Activated gamma-delta T cell treated with anti-CD3 and anti-CD28 coated beads, Interleukin-2, amount 50 U/mL, for 16 hours (primary cell): ENCODE measurements around the gene MIX23.
"Not testable (repeated sequence)": the region's sequence is repeated elsewhere in the genome, so short reads cannot be mapped to it uniquely, and the experiment has no call there.

Experiments used
- DNase-seq: peaks from one replicate; pipeline ENCODE4 v3.0.0-alpha.2; 2020; ENCODE audit warnings: low read depth

Gene MIX23

DNA sequence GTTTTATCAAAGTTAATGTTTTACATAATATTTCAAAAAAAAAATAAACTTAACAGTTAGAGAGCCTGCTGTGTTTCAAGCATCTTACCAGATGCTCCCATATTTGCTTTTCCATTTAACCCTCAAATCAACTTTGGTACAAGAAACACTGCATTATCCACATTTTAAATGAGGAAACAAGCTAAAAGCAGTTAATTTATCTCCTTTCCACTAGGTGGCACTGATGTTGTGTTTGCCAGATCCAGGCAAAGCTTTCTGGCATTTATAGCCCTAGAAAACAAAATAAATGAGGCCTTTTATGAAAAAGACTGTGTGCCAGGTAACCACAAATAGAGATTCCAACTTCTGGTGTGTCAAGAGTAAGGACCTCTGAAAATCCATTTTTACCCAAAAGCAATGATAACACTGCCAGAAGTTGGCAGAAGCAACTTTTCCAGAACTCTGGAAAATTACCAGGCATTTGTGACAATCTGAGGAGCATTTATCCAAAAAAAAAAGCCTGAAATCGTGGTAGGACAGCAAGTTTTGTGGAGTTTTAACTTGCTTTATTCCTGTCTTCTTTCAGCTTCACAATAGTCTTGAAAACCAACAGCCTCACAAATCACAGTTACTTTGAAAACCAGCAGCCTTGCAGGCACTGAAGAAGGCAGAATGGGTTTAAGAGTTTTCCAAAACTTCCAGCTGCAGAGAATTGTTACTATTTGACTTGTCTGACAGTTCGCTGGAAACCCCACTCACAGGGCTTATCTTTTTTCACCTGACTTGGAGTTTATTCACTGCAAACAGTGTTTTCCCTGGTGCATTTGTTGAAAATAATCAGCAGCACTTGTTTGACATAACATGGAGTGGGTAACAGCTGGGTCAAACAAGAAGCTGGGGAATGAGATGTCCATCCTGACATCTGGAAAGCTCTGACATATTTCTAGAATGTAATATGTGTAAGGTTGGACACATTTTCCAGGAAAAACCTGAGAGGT, 10.1 kb upstream of the MIX23 start:
- no peak for DNase-seq

- DNase-seq = no peak
Measured at GRCh38 chr3:122391681-122392446, 8.8 kb upstream of the MIX23 start.

DNA sequence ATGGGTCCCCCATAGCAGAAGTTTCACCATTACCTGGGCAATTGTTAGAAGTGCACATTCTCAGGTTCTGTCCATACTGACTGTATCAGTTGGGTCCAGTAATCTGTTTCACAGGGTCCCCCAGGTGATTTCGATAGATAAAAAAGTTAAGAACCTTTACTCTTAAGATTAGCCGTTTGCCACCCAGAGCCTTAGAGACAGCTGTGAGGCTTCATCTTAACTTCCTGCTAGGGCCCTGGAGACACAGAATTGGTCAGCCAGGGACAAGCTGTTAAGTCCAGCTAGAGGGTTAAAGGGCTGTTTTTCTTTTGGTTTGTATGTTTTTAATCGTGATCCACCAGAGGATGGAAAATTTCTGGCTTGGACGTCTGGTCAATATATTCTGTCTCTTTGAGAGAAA, 7.6 kb upstream of the MIX23 start:
- no peak for DNase-seq

- no peak for DNase-seq
Measured at GRCh38 chr3:122389892-122390291, 6.9 kb upstream of the MIX23 start.

DNA sequence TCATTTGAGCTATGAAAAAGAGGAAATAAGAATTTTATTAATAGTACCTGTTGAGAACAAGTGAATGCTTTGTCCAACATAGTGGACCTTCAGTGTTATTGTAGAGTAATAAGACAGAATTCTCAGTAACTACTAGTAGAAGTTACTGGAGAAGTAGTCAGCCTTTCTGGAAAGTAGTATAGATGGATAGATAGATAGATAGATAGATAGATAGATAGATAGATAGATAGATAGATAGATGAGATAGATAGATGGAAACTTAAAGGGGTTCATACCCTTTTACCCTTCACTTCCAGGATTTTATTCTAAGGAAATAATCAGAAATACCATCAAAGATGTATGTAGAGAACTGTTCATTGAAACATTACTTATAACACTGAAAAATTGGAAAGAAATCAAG, 6.2 kb upstream of the MIX23 start:
- no peak for DNase-seq

DNA sequence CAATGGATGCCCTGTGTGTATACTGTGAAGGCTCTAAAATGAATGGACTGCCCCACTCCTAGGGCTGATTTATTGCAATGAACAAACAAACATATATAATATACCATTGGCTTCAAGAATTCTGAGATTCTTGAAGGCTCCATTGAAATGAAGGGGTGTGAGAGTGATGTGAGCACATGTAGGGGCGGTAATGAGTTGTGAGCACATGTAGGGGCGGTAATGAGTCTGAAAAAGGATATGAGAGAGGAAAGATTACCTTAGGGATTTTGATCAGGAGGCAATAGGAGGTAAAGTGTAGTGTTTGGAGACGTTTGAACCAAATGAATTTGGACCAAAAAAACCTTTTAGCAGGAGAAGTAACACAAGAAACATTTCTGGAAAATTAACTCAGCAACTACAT, 4.7 kb upstream of the MIX23 start:
- DNase-seq = no peak

DNA sequence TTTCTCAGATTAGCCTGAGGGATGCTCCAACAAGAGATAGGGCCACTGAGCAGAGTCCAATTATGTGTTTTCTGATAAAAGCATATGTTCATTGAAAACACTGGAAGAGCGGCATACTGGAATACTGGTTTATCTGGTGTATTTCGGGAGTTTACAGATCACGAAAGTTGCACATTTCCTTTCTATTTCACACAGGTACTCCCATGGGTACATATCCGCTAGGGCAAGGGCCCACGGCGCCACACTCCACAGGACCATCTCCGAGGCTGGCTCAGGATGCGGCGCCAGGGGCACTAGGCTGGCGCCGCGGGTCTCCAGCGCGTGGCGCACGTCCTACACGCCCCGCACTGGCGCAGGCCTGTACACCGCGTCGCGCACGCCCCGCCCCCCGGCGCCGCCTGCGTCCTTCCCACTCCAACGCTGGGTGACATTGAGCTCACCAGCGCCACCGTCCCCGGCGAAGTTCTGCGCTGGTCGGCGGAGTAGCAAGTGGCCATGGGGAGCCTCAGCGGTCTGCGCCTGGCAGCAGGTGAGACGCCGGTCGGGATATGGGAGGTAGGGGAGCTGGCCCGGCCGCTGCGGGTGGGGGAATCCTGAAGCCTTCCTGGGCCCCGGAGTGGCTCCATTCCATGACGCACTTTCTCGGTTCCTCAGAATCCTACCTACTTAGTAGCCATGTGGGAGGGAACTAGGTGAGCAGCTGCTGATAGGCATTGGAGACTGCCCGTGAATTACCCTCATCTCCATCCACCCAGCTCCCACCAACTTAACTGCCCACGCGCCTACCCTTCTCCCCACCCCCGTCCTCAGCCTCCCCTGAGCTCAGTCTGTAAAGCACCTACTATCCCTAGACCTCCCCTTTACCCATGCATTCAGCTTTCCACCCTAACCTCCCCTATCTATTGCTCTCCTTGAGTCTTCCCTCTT, 1.0 kb upstream of the MIX23 start, which contains the start of gene FAM162A:
Gene FAM162A (plus strand): TSS at position 412 of the 927 bp plus-strand sequence. CDS start 84 bp downstream, at position 496.
- peak; percentile 92 for DNase-seq

GRCh38 chr3:122377975-122378374, 5.1 kb downstream of the MIX23 start:
- no peak for DNase-seq

DNA sequence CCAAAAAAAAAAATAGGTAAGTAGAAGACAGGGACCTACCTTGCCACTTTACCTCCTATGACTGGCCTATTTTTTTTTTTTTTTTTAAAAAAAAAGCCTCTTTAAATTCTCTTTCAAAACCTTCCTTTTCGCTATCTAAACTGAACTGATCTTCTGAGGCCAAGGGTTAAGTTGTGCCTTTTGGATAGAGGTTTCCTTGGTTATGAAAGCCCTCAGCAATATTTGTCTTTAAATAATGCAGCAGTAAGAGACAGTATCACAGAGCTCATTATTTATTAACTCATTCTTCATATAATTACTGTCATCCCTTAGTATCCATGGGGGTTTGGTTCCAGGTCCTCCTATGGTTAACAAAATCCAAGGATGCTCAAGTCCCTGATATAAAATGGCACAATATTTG, 9.0 kb downstream of the MIX23 start:
- DNase-seq = no peak

- no peak for DNase-seq
Measured at GRCh38 chr3:122366379-122366749, 16.7 kb downstream of the MIX23 start.

DNA sequence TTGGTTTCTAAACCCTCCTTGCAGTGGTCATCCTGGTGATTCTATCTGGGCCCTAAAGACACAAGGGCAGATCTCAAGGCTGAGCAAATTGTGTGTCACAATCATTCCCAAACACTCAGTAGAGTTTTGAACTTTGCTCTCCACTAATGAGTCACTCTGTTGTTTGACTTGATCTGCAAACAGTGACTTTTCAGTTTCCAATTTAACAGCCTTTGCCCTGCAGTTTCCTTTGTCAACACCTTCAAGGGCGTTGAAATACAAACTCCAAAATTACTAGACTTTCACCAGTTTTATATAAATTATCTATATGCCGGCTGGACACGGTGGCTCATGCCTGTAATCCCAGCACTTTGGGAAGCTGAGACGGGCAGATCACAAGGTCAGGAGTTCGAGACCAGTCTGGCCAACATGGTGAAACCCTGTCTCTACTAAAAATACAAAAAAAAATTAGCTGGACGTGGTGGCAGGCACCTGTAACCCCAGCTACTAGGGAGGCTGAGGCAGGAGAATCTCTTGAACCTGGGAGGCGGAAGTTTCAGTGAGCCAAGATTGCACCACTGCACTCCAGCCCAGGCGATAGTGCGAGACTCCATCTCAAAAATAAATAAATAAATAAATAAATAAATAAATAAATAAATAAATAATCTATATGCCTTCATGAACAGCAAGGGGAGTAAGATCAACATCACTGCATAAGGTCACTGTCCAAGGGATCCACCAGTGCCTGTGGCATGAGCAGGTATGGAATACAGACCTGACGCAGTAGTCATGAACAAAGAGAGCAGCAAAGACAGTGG, 17.3 kb downstream of the MIX23 start:
- not testable (repeated sequence) for DNase-seq

DNA sequence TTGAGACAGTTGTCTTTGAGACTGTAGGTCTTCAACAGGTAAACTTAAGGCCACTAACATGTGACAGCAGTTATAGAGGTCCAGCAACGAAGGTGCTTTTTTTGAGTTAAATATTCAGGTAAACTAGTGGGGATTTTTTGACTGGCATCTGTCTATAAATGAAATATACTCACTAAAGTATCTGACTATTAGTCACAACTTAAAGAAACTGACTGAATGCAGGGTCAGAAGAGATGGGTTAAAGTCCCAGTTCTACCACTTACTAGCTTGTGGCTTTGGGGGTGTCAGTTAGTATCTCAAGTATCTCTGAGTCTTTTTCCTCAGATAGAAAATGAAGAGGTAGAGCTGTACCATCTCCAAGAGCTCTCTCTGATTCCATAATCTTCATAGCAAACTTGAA, 18.0 kb downstream of the MIX23 start:
- DNase-seq = no peak

DNA sequence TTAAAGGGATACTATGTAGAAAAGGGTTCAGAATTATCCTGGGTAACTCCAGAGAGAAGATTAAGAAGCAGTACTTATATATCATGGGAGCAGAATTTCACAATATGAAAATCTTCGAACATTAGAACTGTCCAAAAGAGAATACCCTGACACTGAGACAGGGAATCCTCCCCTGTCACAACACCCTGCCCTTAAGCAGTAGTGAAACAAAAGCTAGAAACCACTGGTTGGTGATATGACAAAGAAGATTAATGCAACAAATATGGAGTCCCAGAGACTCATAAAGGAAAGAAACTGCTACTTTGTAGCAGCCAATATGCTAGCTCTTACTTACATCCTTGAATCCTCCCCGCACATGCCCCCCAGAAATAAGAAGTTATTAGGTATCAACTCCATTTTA, 18.5 kb downstream of the MIX23 start:
- DNase-seq = no peak

GRCh38 chr3:122362026-122362425, 21.0 kb downstream of the MIX23 start:
- no peak for DNase-seq

GRCh38 chr3:122358703-122359032, 24.4 kb downstream of the MIX23 start:
- DNase-seq = no peak

DNA sequence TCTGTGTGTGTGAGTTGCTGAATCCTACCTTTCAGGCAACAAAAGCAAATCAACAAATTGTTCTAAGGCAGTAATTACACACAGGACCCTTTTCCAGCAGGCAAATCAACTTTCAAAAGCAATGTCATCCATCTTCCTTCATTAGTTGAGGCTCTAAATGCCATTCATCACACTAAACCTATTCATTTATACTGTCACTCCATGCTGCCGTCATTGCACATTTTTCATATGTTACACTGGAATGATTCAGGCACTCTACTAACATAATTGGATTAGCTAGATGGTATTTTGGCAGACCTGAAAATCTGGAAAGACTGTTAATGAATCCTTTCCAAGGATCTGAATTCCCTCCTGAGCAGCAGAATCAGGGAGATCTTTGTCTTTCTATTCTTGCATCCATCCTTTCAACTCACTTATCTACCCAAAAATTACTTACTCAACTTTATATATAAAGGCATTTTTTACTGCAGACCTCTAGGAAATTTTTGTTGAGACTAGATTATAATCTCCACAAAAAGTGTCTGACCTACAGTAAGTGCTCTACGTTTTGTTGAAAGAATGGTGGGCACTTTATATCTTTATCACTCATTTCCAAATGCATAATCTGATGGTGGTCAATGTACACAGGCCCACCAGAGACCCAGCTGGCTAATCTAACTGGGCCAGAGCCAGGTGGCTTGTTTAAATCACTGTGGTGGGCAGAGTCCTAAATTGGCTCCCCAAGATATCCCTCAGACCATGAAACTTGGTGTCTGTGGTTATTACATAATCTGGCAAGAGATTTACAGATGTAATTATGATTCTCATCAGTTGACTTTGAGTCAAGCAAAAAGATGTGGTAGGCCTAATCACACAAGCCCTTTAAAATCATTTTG, 25.0 kb downstream of the MIX23 start:
- no peak for DNase-seq

DNA sequence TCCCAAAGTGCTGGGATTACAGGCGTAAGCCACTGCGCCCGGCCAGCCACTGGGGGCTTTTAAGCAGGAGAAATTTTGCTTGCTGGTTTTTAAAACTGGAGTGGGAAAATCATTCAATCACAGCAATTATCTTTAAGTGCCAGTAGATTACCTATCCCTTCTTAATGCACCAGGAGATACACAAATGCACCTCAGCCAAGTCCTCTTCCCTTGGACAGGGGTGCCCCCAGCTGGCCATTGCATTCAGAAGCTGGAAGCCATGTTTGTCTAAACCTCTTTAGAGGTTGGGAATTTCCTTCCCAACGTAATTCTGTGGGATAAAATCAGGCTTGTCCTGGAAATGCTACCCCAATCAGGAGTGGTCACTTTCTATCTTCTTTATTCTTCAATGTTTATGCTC, 26.6 kb downstream of the MIX23 start:
- DNase-seq = no peak

DNA sequence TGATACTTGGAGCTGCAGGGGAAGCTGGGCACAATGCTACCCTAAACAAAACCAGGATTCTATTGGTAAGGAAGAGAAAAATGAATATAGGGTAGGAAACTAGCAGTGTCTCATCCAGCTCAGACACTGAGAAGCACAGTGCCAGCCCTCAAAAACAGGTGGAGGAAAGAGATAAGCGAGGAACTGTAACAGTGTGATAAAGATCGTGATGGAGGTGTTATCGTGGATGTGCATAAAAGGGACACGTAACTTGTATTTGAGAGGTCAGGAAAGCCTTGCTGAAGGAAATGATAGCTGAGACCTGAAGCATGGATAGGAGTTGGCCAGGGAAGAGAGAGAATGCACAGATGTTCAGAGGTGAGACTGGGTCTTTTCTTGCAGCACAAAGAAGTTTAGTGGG, 27.4 kb downstream of the MIX23 start:
- DNase-seq = no peak

- no peak for DNase-seq
Measured at GRCh38 chr3:122353893-122354401, 29.1 kb downstream of the MIX23 start.

GRCh38 chr3:122353215-122353614, 29.8 kb downstream of the MIX23 start:
- DNase-seq = no peak
